ENCODE measurements around the gene ATP6V0D1.

The ATP6V0D1 gene

DNA sequence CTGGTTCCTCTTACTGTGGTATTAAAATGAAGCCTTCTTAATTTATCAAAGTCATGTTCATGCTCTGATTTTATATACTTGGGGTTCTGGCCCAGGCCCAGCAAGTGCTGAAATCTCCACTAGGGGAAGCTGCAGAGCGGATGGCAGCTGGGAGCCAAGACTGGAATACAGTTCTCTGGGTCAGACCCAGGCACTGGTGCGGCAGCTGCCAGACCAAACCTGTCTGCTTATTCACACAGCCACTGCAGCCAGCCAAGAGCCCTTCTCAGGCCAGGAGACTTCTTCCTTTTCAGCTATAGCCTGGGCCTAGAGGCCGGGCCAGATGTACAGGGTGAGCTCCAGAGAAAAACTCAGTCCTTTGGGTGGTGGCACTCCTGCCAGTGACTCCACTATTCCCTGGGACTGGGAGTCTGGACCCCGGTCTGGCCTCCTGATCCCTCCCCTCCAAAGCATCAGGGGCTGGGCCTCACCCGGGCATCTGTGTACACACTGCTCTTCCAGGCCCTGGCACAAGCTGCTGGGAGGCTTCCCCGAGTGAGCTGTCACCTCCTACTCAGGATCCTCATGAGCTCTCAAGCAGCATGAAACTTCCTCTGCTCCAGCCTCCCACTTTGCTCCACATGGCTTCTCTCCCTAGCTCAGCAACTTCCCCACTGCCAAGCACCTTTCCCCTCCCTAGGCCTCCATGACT is 24.4 kb downstream of the ATP6V0D1 start:
- H2AFZ ChIP-seq (ENCODE audit: low read length), result no peak overlapping the region
- H3K79me2 ChIP-seq (ENCODE audit: low read length), result peaks cover 47% of the 10 kb centered on the region
- no peaks in the 10 kb centered on the region for H3K4me1 ChIP-seq (ENCODE audit: low read length)
- TF ChIP-seq EZH2 (optimal IDR thresholded peaks at IDR 0.05; ENCODE audit: low read depth, low read length) (no peak), EZH2phosphoT487 (IDR thresholded peaks at IDR 0.05; ENCODE audit: low read length) (no peak)
- no peak for DNase-seq
- no peak overlapping the region for H3K4me3 ChIP-seq (ENCODE audit: low read length)
- H3K27me3 ChIP-seq (replicated peaks; ENCODE audit: insufficient read depth, low read length), result no peaks in the 10 kb centered on the region
- H3K4me2 ChIP-seq (ENCODE audit: low read depth, low read length), result no peak overlapping the region
- H3K36me3 ChIP-seq (replicated peaks; ENCODE audit: insufficient read depth, low read length), result no peaks in the 10 kb centered on the region
- H3K9me2 ChIP-seq (replicated peaks; ENCODE audit: insufficient read depth, low read length), result no peaks in the 10 kb centered on the region
- H3K27ac ChIP-seq (ENCODE audit: low read length), result no peak overlapping the region
- no peaks in the 10 kb centered on the region; the same call in 1 of the 2 replicates for H3F3A ChIP-seq (ENCODE audit: insufficient read depth, low read length)
- no peaks in the 10 kb centered on the region for H4K20me1 ChIP-seq (ENCODE audit: insufficient read depth, low read length)
- no peaks in the 10 kb centered on the region for H3K9me3 ChIP-seq (replicated peaks; ENCODE audit: insufficient read depth, low read length)
- no peak overlapping the region for H3K9ac ChIP-seq (ENCODE audit: low read length)

DNA sequence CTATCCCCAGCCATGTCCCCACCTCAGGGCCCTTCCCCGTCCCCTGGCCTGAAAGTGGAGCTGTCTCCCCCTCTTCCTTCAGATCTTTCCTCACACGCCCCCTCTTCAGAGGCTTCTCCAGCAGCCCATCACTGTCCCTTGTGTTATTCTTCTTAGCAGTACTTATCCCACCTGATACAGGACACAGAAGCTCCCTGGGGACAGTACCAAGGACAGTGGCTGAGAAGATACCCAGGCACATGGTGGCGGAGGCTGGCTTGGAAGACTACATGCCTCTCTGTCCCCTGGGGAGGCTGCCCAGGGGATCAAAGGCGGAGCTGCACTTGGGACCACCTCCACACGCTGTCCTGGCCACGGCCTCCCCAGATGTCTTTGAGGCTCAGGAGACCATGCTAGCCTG is 26.1 kb downstream of the ATP6V0D1 start:
- no peaks in the 10 kb centered on the region for H3K36me3 ChIP-seq (replicated peaks; ENCODE audit: insufficient read depth, low read length)
- H2AFZ ChIP-seq (ENCODE audit: low read length), result no peak overlapping the region
- no peaks in the 10 kb centered on the region for H3K9me3 ChIP-seq (replicated peaks; ENCODE audit: insufficient read depth, low read length)
- H3K79me2 ChIP-seq (ENCODE audit: low read length), result peaks cover 30% of the 10 kb centered on the region
- H3F3A ChIP-seq (ENCODE audit: insufficient read depth, low read length), result no peaks in the 10 kb centered on the region; the same call in 1 of the 2 replicates
- no peaks in the 10 kb centered on the region for H3K27me3 ChIP-seq (replicated peaks; ENCODE audit: insufficient read depth, low read length)
- H3K4me1 ChIP-seq (ENCODE audit: low read length), result no peaks in the 10 kb centered on the region
- TF ChIP-seq EZH2phosphoT487 (IDR thresholded peaks at IDR 0.05; ENCODE audit: low read length), result no peak
- TF ChIP-seq EZH2 (optimal IDR thresholded peaks at IDR 0.05; ENCODE audit: low read depth, low read length), result no peak
- TF ChIP-seq, protein P1, sequence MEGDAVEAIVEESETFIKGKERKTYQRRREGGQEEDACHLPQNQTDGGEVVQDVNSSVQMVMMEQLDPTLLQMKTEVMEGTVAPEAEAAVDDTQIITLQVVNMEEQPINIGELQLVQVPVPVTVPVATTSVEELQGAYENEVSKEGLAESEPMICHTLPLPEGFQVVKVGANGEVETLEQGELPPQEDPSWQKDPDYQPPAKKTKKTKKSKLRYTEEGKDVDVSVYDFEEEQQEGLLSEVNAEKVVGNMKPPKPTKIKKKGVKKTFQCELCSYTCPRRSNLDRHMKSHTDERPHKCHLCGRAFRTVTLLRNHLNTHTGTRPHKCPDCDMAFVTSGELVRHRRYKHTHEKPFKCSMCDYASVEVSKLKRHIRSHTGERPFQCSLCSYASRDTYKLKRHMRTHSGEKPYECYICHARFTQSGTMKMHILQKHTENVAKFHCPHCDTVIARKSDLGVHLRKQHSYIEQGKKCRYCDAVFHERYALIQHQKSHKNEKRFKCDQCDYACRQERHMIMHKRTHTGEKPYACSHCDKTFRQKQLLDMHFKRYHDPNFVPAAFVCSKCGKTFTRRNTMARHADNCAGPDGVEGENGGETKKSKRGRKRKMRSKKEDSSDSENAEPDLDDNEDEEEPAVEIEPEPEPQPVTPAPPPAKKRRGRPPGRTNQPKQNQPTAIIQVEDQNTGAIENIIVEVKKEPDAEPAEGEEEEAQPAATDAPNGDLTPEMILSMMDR (IDR thresholded peaks at IDR 0.05; ENCODE audit: low read length), result no peak
- no peaks in the 10 kb centered on the region for H3K9me2 ChIP-seq (replicated peaks; ENCODE audit: insufficient read depth, low read length)
- no peak overlapping the region for H3K27ac ChIP-seq (ENCODE audit: low read length)
- no peak for DNase-seq
- no peaks in the 10 kb centered on the region for H4K20me1 ChIP-seq (ENCODE audit: insufficient read depth, low read length)
- H3K4me2 ChIP-seq (ENCODE audit: low read depth, low read length), result no peak overlapping the region
- no peak overlapping the region for H3K4me3 ChIP-seq (ENCODE audit: low read length)
- no peak overlapping the region for H3K9ac ChIP-seq (ENCODE audit: low read length)

DNA sequence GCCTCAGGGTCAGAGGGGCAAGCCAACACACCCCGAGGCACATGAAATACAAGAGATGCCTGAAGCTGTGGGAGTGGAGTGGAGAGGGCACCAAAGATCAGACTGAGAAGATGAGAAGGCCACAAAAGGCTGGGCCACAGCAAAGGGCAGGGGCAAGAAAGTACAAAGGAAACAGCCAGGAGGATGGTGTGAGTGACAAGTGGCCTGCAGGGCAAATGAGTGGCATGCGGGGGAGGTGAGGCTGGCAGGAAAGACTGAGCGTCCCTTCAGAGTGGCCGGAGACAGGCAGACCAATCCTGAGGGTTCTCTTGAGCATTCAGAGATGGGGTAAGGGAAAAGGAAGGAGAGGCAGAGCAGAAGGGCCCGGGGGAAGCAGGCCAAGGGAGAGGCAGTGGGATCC is 26.9 kb downstream of the ATP6V0D1 start:
- no peaks in the 10 kb centered on the region for H3K27me3 ChIP-seq (replicated peaks; ENCODE audit: insufficient read depth, low read length)
- H2AFZ ChIP-seq (ENCODE audit: low read length), result no peak overlapping the region
- H3K27ac ChIP-seq (ENCODE audit: low read length), result no peak overlapping the region
- H3K4me3 ChIP-seq (ENCODE audit: low read length), result no peak overlapping the region
- H3K9me2 ChIP-seq (replicated peaks; ENCODE audit: insufficient read depth, low read length), result no peaks in the 10 kb centered on the region
- no peak for DNase-seq
- H3K79me2 ChIP-seq (ENCODE audit: low read length), result peaks cover 25% of the 10 kb centered on the region; the same call in 1 of the 2 replicates
- H3K9me3 ChIP-seq (replicated peaks; ENCODE audit: insufficient read depth, low read length), result no peaks in the 10 kb centered on the region
- H3F3A ChIP-seq (ENCODE audit: insufficient read depth, low read length), result no peaks in the 10 kb centered on the region; the same call in 1 of the 2 replicates
- H3K9ac ChIP-seq (ENCODE audit: low read length), result no peak overlapping the region
- no peaks in the 10 kb centered on the region for H4K20me1 ChIP-seq (ENCODE audit: insufficient read depth, low read length)
- H3K4me1 ChIP-seq (ENCODE audit: low read length), result no peaks in the 10 kb centered on the region
- no peak overlapping the region for H3K4me2 ChIP-seq (ENCODE audit: low read depth, low read length)
- TF ChIP-seq, protein P1 (IDR thresholded peaks at IDR 0.05; ENCODE audit: low read length), result no peak
- TF ChIP-seq EZH2 (optimal IDR thresholded peaks at IDR 0.05; ENCODE audit: low read depth, low read length) (no peak), EZH2phosphoT487 (IDR thresholded peaks at IDR 0.05; ENCODE audit: low read length) (no peak)
- H3K36me3 ChIP-seq (replicated peaks; ENCODE audit: insufficient read depth, low read length), result no peaks in the 10 kb centered on the region
